HepG2 (cell line): ENCODE measurements around the gene NEURL1B. TPM values are rescaled to one million over a fixed set of nuclear protein-coding genes. Genes with fewer than 3 reads are reported as not detected.

Experiments
- ATAC-seq: fragments of 200-7000 bp; cut with Tn5 transposase; 3 replicates; pipeline ENCODE4 v1.9.1; 2020; ENCODE audit warnings: mild to moderate bottlenecking, moderate library complexity
- BruUV-seq: library from RNA; stranded (reverse); fragments of 400-500 nt; replicated peaks from 2 replicates; lab custom pipeline; 2021; lab: Mats Ljungman, UMichigan
- CTCF ChIA-PET: fragments of 300-600 bp; formaldehyde crosslinking; extraction: SDS; loops from one replicate; lab custom pipeline; 2021; ENCODE audit warnings: low total read pairs, inconsistent platforms, low intra/inter-chr PET ratio; lab: Yijun Ruan, JAX
- POLR2A ChIA-PET: fragments of 350-600 bp; sonication (Branson Sonifier 250); formaldehyde crosslinking; loops from one replicate; lab custom pipeline; 2020; ENCODE audit warnings: antibody characterized with exemption, inconsistent platforms; lab: Yijun Ruan, JAX
- DNase-seq: peaks from one replicate; pipeline ENCODE4 v3.0.0-alpha.2; 2015; ENCODE audit warnings: low spot score
- FAIRE-seq: peaks from 3 replicates; lab custom pipeline; 2011; peaks lifted over from hg19 to GRCh38; lab: Jason Lieb, UNC
- H2AFZ ChIP-seq: one replicate; pipeline ENCODE4 v1.6.1; 2011; ENCODE audit warnings: low read length, inconsistent platforms
- H3K27ac ChIP-seq: fragments of 300-600 bp; 3 replicates; pipeline ENCODE4 v1.8.0; 2011; ENCODE audit warnings: mixed run types, mild to moderate bottlenecking, mixed read lengths, low read length, inconsistent platforms; ENCODE audit not compliant: insufficient read depth; ENCODE audit errors: extremely low read length
- H3K27me3 ChIP-seq, 2 experiments: fragments of 200-600 bp in 1 of 2; 2 replicates in 1 of 2; 3 replicates in 1 of 2; pipeline versions ENCODE4 v1.6.0 to v1.8.0; 2011; ENCODE audit warnings: low read length in 2 of 2, mild to moderate bottlenecking in 2 of 2, moderate library complexity in 2 of 2, inconsistent platforms in 1 of 2; ENCODE audit not compliant: insufficient read depth in 2 of 2, control insufficient read depth in 1 of 2
- H3K36me3 ChIP-seq, 2 experiments: fragments of 200-600 bp in 1 of 2; replicated peaks in 1 of 2; 2 replicates in 1 of 2; 3 replicates in 1 of 2; pipeline versions ENCODE4 v1.5.1 to v1.8.0; 2011; ENCODE audit warnings: low read length in 2 of 2, inconsistent platforms in 1 of 2; ENCODE audit not compliant: insufficient read depth in 2 of 2, control insufficient read depth in 1 of 2
- H3K4me1 ChIP-seq: 2 replicates; pipeline ENCODE4 v1.5.1; 2012; ENCODE audit warnings: low read length, inconsistent platforms; ENCODE audit not compliant: insufficient read depth
- H3K4me2 ChIP-seq: 2 replicates; pipeline ENCODE4 v1.6.0; 2011; ENCODE audit warnings: low read depth, low read length, inconsistent platforms
- H3K4me3 ChIP-seq, 3 experiments: fragments of 200-600 bp in 1 of 3; sonication (generic), shearing (Covaris generic) in 1 of 3; replicated peaks in 1 of 3; 2 replicates each; pipeline ENCODE4 v1.5.1; 2011 to 2016; ENCODE audit warnings: low read length in 3 of 3, inconsistent platforms in 2 of 3, low read depth in 2 of 3, mild to moderate bottlenecking in 2 of 3, control low read depth in 1 of 3, mixed read lengths in 1 of 3; ENCODE audit not compliant: insufficient read depth in 1 of 3
- H3K79me2 ChIP-seq: one replicate; pipeline ENCODE4 v1.6.1; 2011; ENCODE audit warnings: low read length, inconsistent platforms; ENCODE audit not compliant: insufficient read depth
- H3K9ac ChIP-seq: 2 replicates; pipeline ENCODE4 v1.6.0; 2011; ENCODE audit warnings: mild to moderate bottlenecking, low read depth, low read length, inconsistent platforms; ENCODE audit not compliant: insufficient read depth
- H3K9me3 ChIP-seq: 2 replicates; pipeline ENCODE4 v1.5.1; 2012; ENCODE audit warnings: mild to moderate bottlenecking, low read length
- H4K20me1 ChIP-seq: 2 replicates; pipeline ENCODE4 v1.6.0; 2011; ENCODE audit warnings: inconsistent platforms, mild to moderate bottlenecking, low read length, moderate library complexity; ENCODE audit not compliant: insufficient read depth
- FOXM1 ChIP-seq: sonication (generic); formaldehyde crosslinking; IDR thresholded peaks from 2 replicates; pipeline ENCODE4 v1.5.0; 2020; ENCODE audit warnings: missing genetic modification reagents
- POLR2G ChIP-seq: fragments of 200-400 bp; formaldehyde crosslinking; IDR thresholded peaks from 2 replicates; pipeline ENCODE4 v1.6.1; 2018; ENCODE audit warnings: mild to moderate bottlenecking, low read depth, low read length, moderate library complexity
- SIN3A ChIP-seq: IDR thresholded peaks from 2 replicates; pipeline ENCODE4 v1.6.1; 2011; ENCODE audit warnings: low read depth, mild to moderate bottlenecking, control low read depth, low read length, borderline replicate concordance
- TOE1 ChIP-seq: sonication (generic); formaldehyde crosslinking; IDR thresholded peaks from 2 replicates; pipeline ENCODE4 v1.4.0; 2020; ENCODE audit warnings: mild to moderate bottlenecking, missing genetic modification reagents
- ZNF10 ChIP-seq: sonication (generic); formaldehyde crosslinking; IDR thresholded peaks from 2 replicates; pipeline ENCODE4 v1.4.0; 2020; ENCODE audit warnings: mild to moderate bottlenecking, low read depth, missing genetic modification reagents, borderline replicate concordance
- WGBS: methylation state at CpG from one replicate; pipeline ENCODE4 v1.1.6; 2017; ENCODE audit warnings: low lambda C conversion rate; 5-methylcytosine and 5-hydroxymethylcytosine counted together
- in situ Hi-C: cut with HindIII; loops from 2 replicates; pipeline ENCODE4 v1.10.0; 2017; ENCODE audit warnings: low pct_unique_long_range_greater_than_20kb; ENCODE audit not compliant: extremely low pct_ligation_motif_present
- intact Hi-C: fragments of 100-400 bp; cut with micrococcal nuclease; formaldehyde crosslinking; loops from one replicate; pipeline ENCODE4 v1.10.0; 2022; ENCODE audit not compliant: unreplicated experiment
- polyA plus RNA-seq, 8 experiments: library from polyadenylated mRNA; depleted of rRNA in 3 of 8; stranded (reverse) in 7 of 8; unstranded in 1 of 8; fragments of >200 nt; fragmentation: Illumina TruSeq in 4 of 8; extraction: Trizol in 4 of 8; gene quantifications; 2 replicates each; pipeline versions ENCODE4 v1.2.1 to v1.2.3, GENCODE V29; 2011 to 2016; ENCODE audit warnings: low read depth in 4 of 8, missing spikeins in 1 of 8, mixed read lengths in 1 of 8; ENCODE audit not compliant: insufficient read depth in 1 of 8
- total RNA-seq, 5 experiments: library from RNA; depleted of rRNA; stranded (reverse); fragments of >200 nt; fragmentation: Illumina TruSeq; extraction: Trizol; gene quantifications; 2 replicates each; pipeline ENCODE4 v1.2.3, GENCODE V29; 2016; ENCODE audit warnings: low read depth in 1 of 5
- TF ChIP-seq, protein P1 (sequence below): sonication (generic); formaldehyde crosslinking; IDR thresholded peaks from 2 replicates; pipeline ENCODE4 v1.4.0; 2020; ENCODE audit warnings: mild to moderate bottlenecking, low read depth, missing genetic modification reagents

Gene NEURL1B
- total and polyA plus RNA-seq, 2 of the 13 experiments (the other 11 are each of a cell fraction or from before 2014, with no cell fraction given) = 0.09 to 0.13 TPM

DNA sequence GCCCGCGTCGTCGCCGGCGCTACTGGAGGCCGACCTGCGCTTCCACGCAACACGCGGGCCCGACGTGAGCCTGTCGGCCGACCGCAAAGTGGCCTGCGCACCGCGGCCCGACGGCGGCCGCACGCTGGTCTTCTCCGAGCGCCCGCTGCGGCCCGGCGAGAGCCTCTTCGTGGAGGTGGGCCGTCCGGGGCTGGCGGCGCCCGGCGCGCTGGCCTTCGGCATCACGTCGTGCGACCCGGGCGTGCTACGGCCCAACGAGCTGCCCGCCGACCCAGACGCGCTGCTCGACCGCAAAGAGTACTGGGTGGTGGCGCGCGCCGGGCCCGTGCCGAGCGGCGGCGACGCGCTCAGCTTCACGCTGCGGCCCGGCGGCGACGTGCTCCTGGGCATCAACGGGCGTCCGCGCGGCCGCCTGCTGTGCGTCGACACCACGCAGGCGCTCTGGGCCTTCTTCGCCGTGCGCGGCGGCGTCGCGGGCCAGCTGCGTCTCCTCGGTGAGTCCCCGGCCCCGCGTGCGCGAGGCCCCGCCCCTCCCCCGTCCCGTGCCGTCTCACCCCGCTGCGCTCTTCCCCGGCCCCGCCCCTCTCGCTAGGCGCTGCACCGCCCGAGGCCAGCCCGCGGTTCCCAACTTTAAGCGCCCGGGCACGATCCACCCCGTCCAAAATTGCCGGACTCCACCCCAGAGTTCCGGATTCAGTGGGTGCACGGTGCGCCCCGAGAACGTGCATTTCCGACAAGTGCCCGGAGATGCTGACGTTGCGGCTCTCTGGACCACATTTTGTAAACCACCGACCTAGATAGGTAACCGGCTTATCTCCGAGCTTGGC, 42.8 kb downstream of the NEURL1B start:
- TF ChIP-seq SIN3A = no peak
- Histone ChIP-seq H3K9me3 (no peaks in the 10 kb centered on the region), H4K20me1 (no peaks in the 10 kb centered on the region), H3K4me3 (no peak overlapping the region), H3K36me3 (no peaks in the 10 kb centered on the region), H3K27me3 (peaks cover 0 to 9% of the 10 kb centered on the region in 2 experiments; a peak in 1 of 5 replicates), H3K9ac (no peak overlapping the region), H3K4me1 (peaks cover 19% of the 10 kb centered on the region), H3K79me2 (no peaks in the 10 kb centered on the region), H2AFZ (no peak overlapping the region), H3K27ac (no peak overlapping the region), H3K4me2 (no peak overlapping the region)
- ChIA-PET CTCF (no interaction called here), POLR2A (no interaction called here)
- BruUV-seq = no TSS peak
- in situ Hi-C loops = no loop called here
- ATAC-seq (no peak), FAIRE-seq (no peak), DNase-seq (no peak)
- intact Hi-C loops = loop anchor here (10.0 kb wide), 1 partner anchor 359 kb away; no protein-coding TSS in a partner anchor
- 91% methylated on average over 113 of the region's 125 CpGs for WGBS

DNA sequence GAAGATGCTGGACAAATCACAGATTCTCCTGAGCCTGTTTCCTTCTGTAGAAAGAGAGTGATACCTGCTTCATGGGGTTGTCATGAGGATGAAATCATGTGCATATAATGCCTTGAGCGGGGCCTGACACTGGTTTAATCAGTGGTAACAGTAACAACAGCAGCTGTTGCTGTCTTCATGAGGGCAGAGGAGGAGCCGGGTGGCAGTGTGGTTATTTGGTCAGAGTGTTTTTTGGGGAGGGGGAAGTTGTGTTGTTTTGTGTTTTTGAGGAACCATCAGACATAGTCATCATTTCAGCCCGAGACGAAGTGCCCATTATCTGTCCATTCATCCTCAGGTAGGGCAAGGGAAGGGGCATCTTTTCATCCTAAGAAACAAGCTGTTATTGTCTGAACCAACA, 44.0 kb downstream of the NEURL1B start:
- peaks cover 0 to 13% of the 10 kb centered on the region in 2 experiments; a peak in 2 of 5 replicates for H3K27me3 ChIP-seq
- POLR2A ChIA-PET = no interaction called here
- ATAC-seq = no peak
- no peaks in the 10 kb centered on the region for H3K9me3 ChIP-seq
- no TSS peak for BruUV-seq
- intact Hi-C loops = loop anchor here (10.0 kb wide), 1 partner anchor 360 kb away; no protein-coding TSS in a partner anchor
- H3K79me2 ChIP-seq = no peaks in the 10 kb centered on the region
- H3K4me1 ChIP-seq = peaks cover 23% of the 10 kb centered on the region
- no peak overlapping the region for H3K4me2 ChIP-seq
- H3K9ac ChIP-seq = no peak overlapping the region
- H3K27ac ChIP-seq = no peak overlapping the region
- no peak overlapping the region for H2AFZ ChIP-seq
- TF ChIP-seq POLR2G = no peak
- TF ChIP-seq, protein P1, sequence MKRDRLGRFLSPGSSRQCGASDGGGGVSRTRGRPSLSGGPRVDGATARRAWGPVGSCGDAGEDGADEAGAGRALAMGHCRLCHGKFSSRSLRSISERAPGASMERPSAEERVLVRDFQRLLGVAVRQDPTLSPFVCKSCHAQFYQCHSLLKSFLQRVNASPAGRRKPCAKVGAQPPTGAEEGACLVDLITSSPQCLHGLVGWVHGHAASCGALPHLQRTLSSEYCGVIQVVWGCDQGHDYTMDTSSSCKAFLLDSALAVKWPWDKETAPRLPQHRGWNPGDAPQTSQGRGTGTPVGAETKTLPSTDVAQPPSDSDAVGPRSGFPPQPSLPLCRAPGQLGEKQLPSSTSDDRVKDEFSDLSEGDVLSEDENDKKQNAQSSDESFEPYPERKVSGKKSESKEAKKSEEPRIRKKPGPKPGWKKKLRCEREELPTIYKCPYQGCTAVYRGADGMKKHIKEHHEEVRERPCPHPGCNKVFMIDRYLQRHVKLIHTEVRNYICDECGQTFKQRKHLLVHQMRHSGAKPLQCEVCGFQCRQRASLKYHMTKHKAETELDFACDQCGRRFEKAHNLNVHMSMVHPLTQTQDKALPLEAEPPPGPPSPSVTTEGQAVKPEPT (CRISPR knock-in tag) = no peak
- no peak for TF ChIP-seq ZNF10 (CRISPR knock-in tag)
- no peak for TF ChIP-seq TOE1 (CRISPR knock-in tag)
- TF ChIP-seq FOXM1 (CRISPR knock-in tag) = no peak
- TF ChIP-seq, all 625 proteins: peak for 0
- H3K36me3 ChIP-seq = no peaks in the 10 kb centered on the region
- FAIRE-seq = no peak
- H4K20me1 ChIP-seq = no peaks in the 10 kb centered on the region
- in situ Hi-C loops = no loop called here
- 36% methylated on average over 4 of the region's 4 CpGs for WGBS
- CTCF ChIA-PET = no interaction called here
- no peak for DNase-seq
- H3K4me3 ChIP-seq = no peak overlapping the region
